BLaER1 (cell line): ENCODE results near the gene EFL1.

Experiments
- H3K27ac ChIP-seq: shearing (Covaris generic); formaldehyde crosslinking; 2 replicates; pipeline ENCODE4 v1.8.1; 2022
- H3K27me3 ChIP-seq: shearing (Covaris generic); formaldehyde crosslinking; 2 replicates; pipeline ENCODE4 v1.8.1; 2022
- H3K36me3 ChIP-seq: shearing (Covaris generic); formaldehyde crosslinking; 2 replicates; pipeline ENCODE4 v1.8.1; 2022
- H3K4me1 ChIP-seq: shearing (Covaris generic); formaldehyde crosslinking; 2 replicates; pipeline ENCODE4 v1.8.1; 2022
- H3K4me2 ChIP-seq: shearing (Covaris generic); formaldehyde crosslinking; 2 replicates; pipeline ENCODE4 v1.8.1; 2022
- H3K4me3 ChIP-seq: shearing (Covaris generic); formaldehyde crosslinking; 2 replicates; pipeline ENCODE4 v1.8.1; 2022
- H3K9ac ChIP-seq: shearing (Covaris generic); formaldehyde crosslinking; 2 replicates; pipeline ENCODE4 v1.8.1; 2022
- H3K9me3 ChIP-seq: shearing (Covaris generic); formaldehyde crosslinking; 2 replicates; pipeline ENCODE4 v1.8.1; 2022
- H4K20me1 ChIP-seq: shearing (Covaris generic); formaldehyde crosslinking; 2 replicates; pipeline ENCODE4 v1.8.1; 2022
- Cebpa-rat ChIP-seq: shearing (Covaris generic); IDR thresholded peaks from 2 replicates; pipeline ENCODE4 v1.8.1; 2022

The EFL1 gene

GRCh38 chr15:82168296-82168695 lies 94.2 kb downstream of the EFL1 start:
- Histone ChIP-seq H3K9ac (no peak overlapping the region), H3K4me1 (peaks cover 9% of the 10 kb centered on the region), H4K20me1 (peaks cover 7% of the 10 kb centered on the region; the same call in 1 of the 2 replicates), H3K4me2 (no peak overlapping the region), H3K27ac (no peak overlapping the region), H3K4me3 (no peak overlapping the region), H3K36me3 (peaks cover 11% of the 10 kb centered on the region), H3K27me3 (no peaks in the 10 kb centered on the region), H3K9me3 (no peaks in the 10 kb centered on the region)
- no peak for TF ChIP-seq Cebpa-rat

- no peaks in the 10 kb centered on the region for H3K27me3 ChIP-seq
- H3K4me1 ChIP-seq, result peaks cover 9% of the 10 kb centered on the region
- H3K36me3 ChIP-seq, result peaks cover 33% of the 10 kb centered on the region
- no peak overlapping the region for H3K4me3 ChIP-seq
- no peaks in the 10 kb centered on the region for H3K9me3 ChIP-seq
- peak overlapping the region; percentile 54 for H3K4me2 ChIP-seq
- TF ChIP-seq Cebpa-rat, result no peak
- H4K20me1 ChIP-seq, result peaks cover 7% of the 10 kb centered on the region; the same call in 1 of the 2 replicates
- no peak overlapping the region for H3K27ac ChIP-seq
- H3K9ac ChIP-seq, result no peak overlapping the region
These were observed 96.6 kb downstream of the EFL1 start for GRCh38 chr15:82165948-82166376.

DNA sequence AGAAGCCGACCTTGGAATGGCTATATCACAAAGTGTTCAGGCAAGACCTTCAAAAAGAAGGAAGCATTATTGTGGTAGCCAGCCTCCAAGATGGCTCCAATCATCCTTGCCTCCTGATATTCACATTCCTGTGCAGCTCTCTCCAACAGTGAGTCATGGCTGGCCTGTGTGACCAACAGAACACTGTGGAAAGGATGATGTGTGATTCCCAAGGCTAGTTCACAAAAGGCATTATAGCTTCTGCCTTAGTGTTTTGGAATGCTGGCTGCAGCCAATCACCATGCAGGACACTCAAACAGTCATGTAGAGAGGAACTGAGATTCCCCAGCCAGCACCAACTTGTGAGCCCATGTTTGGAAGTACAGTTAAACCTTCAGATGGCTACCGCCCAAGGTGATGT lies 102.6 kb downstream of the EFL1 start:
- no peak overlapping the region for H3K4me2 ChIP-seq
- no peaks in the 10 kb centered on the region for H3K9me3 ChIP-seq
- H3K27ac ChIP-seq, result no peak overlapping the region
- H3K4me1 ChIP-seq, result no peaks in the 10 kb centered on the region
- no peaks in the 10 kb centered on the region for H3K27me3 ChIP-seq
- no peaks in the 10 kb centered on the region for H4K20me1 ChIP-seq
- no peak overlapping the region for H3K4me3 ChIP-seq
- TF ChIP-seq Cebpa-rat, result no peak
- H3K36me3 ChIP-seq, result peaks cover 61% of the 10 kb centered on the region
- H3K9ac ChIP-seq, result no peak overlapping the region

DNA sequence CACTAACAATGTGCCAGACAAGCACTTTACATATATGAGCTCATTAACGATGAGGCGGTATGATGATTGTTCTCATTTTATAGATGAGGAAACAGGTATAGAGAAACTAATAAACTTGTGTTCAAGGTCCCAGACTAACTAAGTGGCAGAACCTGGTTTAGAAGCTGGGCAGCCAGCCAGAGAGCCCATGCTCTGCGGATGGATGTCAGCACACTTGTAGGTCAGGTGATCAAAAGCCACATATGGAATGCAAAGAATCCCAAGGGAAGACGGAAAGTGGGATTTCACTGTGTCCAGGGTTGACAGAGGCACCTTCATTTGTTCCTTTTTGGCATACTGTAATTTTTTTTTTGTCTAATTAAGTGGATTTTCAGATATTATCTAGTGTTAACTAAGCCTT lies 103.7 kb downstream of the EFL1 start:
- Histone ChIP-seq H3K36me3 (peaks cover 64% of the 10 kb centered on the region), H3K27me3 (no peaks in the 10 kb centered on the region), H3K9me3 (no peaks in the 10 kb centered on the region), H4K20me1 (no peaks in the 10 kb centered on the region), H3K27ac (no peak overlapping the region), H3K4me2 (no peak overlapping the region), H3K4me1 (no peaks in the 10 kb centered on the region), H3K9ac (no peak overlapping the region), H3K4me3 (no peak overlapping the region)
- TF ChIP-seq Cebpa-rat, result no peak

GRCh38 chr15:82150645-82151044 lies 111.9 kb downstream of the EFL1 start:
- H3K9ac ChIP-seq, result no peak overlapping the region
- H3K27me3 ChIP-seq, result no peaks in the 10 kb centered on the region
- no peak overlapping the region for H3K4me3 ChIP-seq
- no peaks in the 10 kb centered on the region for H3K9me3 ChIP-seq
- no peak overlapping the region for H3K4me2 ChIP-seq
- H3K4me1 ChIP-seq, result no peaks in the 10 kb centered on the region
- H4K20me1 ChIP-seq, result no peaks in the 10 kb centered on the region
- H3K36me3 ChIP-seq, result peaks cover 33% of the 10 kb centered on the region
- no peak for TF ChIP-seq Cebpa-rat
- H3K27ac ChIP-seq, result no peak overlapping the region

DNA sequence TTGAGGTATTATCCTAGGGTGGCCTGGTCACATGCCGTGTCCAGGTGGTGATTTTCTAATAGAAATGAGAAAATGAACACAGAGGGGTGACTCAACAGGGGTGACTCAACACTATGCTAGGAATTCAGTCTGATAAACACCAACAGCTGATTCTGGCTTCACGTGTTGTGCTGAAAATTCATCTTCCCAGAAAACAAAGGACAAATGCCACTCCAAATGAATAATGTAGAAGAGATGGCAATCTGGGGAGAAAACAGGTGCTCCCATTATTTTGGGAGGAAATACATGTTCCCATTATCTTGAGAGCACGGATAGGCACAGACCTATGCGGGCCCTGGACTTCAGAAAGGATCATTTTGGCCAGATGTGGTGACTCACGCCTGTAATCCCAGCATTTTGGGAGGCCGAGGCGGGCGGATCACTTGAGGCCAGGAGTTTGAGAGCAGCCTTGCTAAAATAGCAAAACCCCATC lies 115.5 kb downstream of the EFL1 start:
- Histone ChIP-seq H3K4me1 (no peaks in the 10 kb centered on the region), H3K36me3 (peaks cover 41% of the 10 kb centered on the region), H3K9ac (no peak overlapping the region), H3K4me3 (no peak overlapping the region), H3K27ac (no peak overlapping the region), H3K9me3 (no peaks in the 10 kb centered on the region), H3K27me3 (no peaks in the 10 kb centered on the region), H3K4me2 (no peak overlapping the region), H4K20me1 (no peaks in the 10 kb centered on the region)
- no peak for TF ChIP-seq Cebpa-rat

DNA sequence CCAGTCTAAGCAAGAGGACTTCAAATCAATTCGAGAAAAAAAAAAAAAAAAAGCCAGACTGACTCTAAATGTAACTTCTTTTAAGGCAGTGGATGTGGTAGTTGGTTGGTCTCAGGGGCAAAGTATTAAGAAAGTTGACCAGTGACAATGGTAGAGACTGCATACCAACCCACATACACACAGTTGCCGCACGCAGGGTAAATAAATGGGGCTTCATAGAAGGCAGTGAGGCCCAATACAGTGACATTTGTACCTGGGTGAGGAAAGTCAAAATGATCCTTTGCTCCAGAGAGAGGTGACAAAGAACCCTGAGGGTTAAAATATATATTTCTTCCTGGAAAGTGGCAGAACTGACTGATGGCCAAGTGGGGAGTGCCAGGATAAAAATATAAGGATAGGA lies 116.0 kb downstream of the EFL1 start:
- no peaks in the 10 kb centered on the region for H4K20me1 ChIP-seq
- no peak for TF ChIP-seq Cebpa-rat
- H3K36me3 ChIP-seq, result peaks cover 37% of the 10 kb centered on the region
- no peaks in the 10 kb centered on the region for H3K9me3 ChIP-seq
- no peak overlapping the region for H3K9ac ChIP-seq
- no peaks in the 10 kb centered on the region for H3K27me3 ChIP-seq
- H3K4me3 ChIP-seq, result no peak overlapping the region
- no peak overlapping the region for H3K4me2 ChIP-seq
- H3K4me1 ChIP-seq, result no peaks in the 10 kb centered on the region
- no peak overlapping the region for H3K27ac ChIP-seq

- Histone ChIP-seq H3K4me1 (no peaks in the 10 kb centered on the region), H3K9ac (no peak overlapping the region), H3K27me3 (no peaks in the 10 kb centered on the region), H3K4me3 (no peak overlapping the region), H3K36me3 (peaks cover 23% of the 10 kb centered on the region), H3K9me3 (no peaks in the 10 kb centered on the region), H4K20me1 (no peaks in the 10 kb centered on the region), H3K4me2 (no peak overlapping the region), H3K27ac (no peak overlapping the region)
- no peak for TF ChIP-seq Cebpa-rat
These were observed 118.8 kb downstream of the EFL1 start for GRCh38 chr15:82143390-82144385.

- Histone ChIP-seq H3K27me3 (no peaks in the 10 kb centered on the region), H3K4me3 (no peak overlapping the region), H3K27ac (no peak overlapping the region), H3K36me3 (peaks cover 48% of the 10 kb centered on the region), H4K20me1 (no peaks in the 10 kb centered on the region), H3K9ac (no peak overlapping the region), H3K4me2 (no peak overlapping the region), H3K4me1 (no peaks in the 10 kb centered on the region), H3K9me3 (no peaks in the 10 kb centered on the region)
- TF ChIP-seq Cebpa-rat, result no peak
These were observed 121.6 kb downstream of the EFL1 start for GRCh38 chr15:82140886-82141285.

- no peaks in the 10 kb centered on the region for H3K4me1 ChIP-seq
- H3K36me3 ChIP-seq, result peaks cover 53% of the 10 kb centered on the region
- H3K9ac ChIP-seq, result no peak overlapping the region
- no peak overlapping the region for H3K4me3 ChIP-seq
- H3K9me3 ChIP-seq, result no peaks in the 10 kb centered on the region
- no peak overlapping the region for H3K27ac ChIP-seq
- H3K4me2 ChIP-seq, result no peak overlapping the region
- H4K20me1 ChIP-seq, result no peaks in the 10 kb centered on the region
- no peak for TF ChIP-seq Cebpa-rat
- H3K27me3 ChIP-seq, result no peaks in the 10 kb centered on the region
These were observed 122.7 kb downstream of the EFL1 start for GRCh38 chr15:82139823-82140268.
